GM18505 (cell line): ENCODE results near the gene SP7.
A peak's percentile ranks its signal among the peaks of the same experiment; 100 is the strongest.
"Not testable (repeated sequence)": the region's sequence is repeated elsewhere in the genome, so short reads cannot be mapped to it uniquely, and the experiment has no call there.

ENCODE experiments used
- ATAC-seq: cut with Tn5 transposase; IDR thresholded peaks from one replicate; pipeline ENCODE4 v1.9.1; 2021; ENCODE audit not compliant: unreplicated experiment
- POLR2A ChIP-seq: IDR thresholded peaks from 4 replicates; pipeline ENCODE4 v1.6.1; 2011; ENCODE audit warnings: borderline replicate concordance; ENCODE audit not compliant: insufficient read depth, insufficient read length; ENCODE audit errors: extremely low read depth

SP7 gene

DNA sequence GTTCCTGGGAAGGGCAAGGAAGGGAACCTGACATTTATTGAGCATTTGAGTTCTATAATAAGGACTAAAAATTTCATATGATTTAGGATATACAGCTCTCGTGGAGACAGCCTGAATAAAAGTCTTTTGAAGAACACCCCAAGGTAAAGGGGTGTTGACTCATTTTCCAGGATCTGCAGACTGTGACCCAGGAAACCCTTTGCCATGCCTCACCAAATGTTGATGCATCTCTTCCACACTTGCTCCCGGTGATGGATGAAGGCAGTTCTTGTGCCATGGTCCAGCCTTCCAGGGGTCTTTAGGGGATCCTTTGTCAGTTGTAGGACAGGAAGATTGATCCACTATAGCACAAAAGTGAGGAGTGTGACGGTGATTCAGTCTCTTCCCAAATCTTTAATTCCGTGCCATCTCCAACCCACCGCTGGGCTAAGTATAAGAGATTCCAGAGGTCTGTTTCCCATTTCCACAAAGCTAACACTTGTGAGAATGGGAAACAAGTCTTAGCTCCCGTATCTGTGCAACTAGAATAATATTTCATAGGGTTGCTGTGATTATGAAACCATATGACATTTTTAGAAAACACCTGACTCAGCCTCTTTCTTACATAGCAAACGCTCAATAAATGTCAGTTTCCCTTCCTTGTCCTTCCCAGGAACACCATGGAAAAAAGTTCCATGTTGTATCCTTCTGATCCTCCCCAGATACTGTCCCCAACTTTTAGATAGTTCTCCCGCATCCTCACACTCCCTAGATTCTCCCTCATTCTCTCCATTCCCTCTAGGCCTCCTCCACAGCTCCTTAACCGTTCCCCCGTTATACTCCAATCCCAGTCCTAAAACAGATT, 15.6 kb downstream of the SP7 start:
- no peak for ATAC-seq
- no peak for TF ChIP-seq POLR2A

DNA sequence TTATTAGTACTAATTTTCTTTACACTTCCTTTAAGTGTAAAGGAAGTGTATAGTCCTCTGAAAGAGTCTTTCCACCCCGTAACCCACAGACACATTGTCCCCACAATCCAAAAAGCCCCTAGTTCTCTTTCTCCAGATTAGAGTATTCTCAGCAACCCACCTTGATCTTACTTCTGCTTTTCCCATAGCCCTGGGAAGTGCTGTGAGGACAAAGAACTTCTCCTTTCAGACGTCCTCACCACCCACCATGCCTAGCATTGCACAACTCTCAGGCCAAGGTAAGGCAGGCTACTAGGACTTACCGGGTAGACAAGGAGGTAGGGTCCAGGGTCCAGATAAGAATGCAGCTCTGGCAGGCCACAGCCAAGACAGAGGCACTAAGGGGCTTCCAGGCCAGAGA, 22.2 kb downstream of the SP7 start:
- ATAC-seq: no peak

DNA sequence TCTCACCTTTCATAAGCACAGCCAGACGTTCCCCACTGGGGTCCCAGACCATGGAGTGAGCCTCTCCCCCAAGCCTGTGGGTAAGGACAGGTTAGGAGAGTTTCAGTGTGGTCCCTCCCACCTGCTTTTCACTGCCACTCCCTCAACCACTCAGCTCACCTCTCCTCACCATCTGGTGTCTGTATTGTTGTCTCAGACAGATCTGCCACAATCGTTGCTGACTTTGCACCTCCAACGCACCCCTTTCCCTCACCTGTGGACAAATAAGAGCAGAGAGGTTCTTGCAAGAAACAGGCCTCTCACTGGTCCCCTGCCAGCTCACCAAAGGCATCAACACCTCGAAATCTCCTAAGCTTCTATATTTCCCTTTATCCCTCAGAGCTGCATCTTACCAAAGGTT, 27.9 kb downstream of the SP7 start:
- no peak for ATAC-seq
- no peak for TF ChIP-seq POLR2A

More for the DNA sequence above, 22.2 kb downstream of the SP7 start:
- no peak for TF ChIP-seq POLR2A

DNA sequence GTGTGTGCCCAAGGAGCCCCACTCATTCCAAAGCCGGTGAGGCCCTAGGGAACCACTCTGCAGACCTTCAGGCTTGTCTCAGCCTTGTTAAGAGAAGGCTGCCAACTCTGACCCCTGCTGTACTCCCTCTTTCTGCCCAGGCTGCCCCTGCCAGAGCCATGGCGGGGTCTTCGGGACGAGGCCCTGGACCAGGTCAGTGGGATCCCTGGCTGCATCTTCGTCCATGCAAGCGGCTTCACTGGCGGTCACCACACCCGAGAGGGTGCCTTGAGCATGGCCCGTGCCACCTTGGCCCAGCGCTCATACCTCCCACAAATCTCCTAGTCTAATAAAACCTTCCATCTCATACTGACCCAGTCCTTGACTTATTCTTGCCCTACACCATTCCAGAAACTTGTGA, 29.3 kb downstream of the SP7 start:
- TF ChIP-seq POLR2A: no peak
- ATAC-seq: no peak

DNA sequence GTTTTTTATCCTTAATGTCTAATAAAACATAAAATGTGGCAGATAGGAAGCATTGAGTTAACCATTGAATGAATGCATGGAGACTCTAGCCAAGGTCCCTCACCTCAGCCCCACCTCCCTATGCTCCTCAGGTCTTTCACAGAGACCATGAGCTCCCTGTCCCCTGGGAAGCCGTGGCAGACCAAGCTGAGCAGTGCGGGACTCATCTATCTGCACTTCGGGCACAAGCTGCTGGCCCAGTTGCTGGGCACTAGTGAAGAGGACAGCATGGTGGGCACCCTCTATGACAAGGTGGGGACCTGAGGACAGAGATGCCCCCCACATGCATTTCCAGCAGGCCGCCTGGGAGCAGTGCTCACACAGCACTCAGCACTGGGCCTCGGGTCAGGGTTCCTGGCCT, 33.3 kb downstream of the SP7 start:
- no peak for ATAC-seq
- TF ChIP-seq POLR2A: no peak

DNA sequence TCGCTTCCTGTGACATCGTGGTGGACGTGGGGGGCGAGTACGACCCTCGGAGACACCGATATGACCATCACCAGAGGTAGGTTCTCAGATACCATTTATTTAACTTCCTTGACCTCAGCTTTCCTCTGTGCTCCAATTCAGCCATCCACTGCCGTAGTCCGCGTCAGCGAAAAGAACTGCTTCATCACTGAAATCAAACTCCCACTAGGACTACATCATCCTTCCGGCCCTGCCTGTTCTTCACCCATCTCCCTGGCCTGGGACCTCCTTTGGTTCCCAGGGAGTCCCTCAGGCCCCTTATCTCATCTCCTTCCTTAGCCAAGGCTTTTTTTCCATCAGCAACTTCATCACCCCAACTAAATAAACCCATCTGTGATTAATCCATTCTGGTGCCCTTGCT, 36.0 kb downstream of the SP7 start:
- no peak for ATAC-seq
- no peak for TF ChIP-seq POLR2A

DNA sequence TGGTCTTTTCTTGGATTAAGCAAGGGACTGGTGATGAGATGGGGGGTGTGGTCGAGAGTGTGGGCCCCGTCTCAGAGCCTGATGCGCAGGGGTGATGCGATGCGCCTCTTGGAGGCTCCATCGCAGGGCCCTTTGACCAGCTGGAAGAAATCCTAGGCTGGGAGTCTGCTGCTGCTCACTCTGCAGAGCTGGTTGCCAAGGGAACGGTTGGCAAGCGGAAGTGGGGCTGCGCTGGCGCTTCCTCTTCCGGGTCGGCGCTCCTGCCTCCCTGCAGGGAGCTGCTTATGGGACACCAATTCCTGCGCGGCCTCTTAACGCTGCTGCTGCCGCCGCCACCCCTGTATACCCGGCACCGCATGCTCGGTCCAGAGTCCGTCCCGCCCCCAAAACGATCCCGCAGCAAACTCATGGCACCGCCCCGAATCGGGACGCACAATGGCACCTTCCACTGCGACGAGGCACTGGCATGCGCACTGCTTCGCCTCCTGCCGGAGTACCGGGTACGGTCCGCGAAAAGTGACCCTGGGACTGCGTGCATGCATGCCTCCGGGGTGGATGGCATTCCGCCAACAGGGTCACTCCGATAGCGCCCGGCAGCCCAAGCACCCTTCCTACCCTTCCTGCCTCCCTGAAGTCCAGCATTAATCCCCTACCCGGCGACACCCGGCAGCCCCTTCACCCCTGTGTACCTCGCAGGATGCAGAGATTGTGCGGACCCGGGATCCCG, 36.5 kb downstream of the SP7 start, which contains the start of gene MYG1:
Gene MYG1, plus strand, starts transcription at position 242 of the 727 bp plus-strand sequence. Its CDS starts 43 bp downstream, at position 285.
- peak; percentile 85 for TF ChIP-seq POLR2A
- peak; percentile 61 for ATAC-seq

DNA sequence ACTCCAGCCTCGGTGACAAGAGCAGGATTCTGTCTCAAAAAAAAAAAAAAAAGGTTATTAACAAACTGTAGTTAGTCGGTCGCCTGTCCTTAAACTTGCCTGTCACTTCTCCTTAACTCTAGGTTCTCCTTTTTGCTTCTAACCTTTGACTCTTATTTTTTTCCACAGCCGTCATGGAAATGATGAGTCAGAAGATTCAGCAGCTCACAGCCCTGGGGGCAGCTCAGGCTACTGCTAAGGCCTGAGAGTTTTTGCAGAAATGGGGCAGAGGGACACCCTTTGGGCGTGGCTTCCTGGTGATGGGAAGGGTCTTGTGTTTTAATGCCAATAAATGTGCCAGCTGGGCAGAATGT, 37.1 kb downstream of the SP7 start:
- TF ChIP-seq POLR2A: no peak
- ATAC-seq: no peak

DNA sequence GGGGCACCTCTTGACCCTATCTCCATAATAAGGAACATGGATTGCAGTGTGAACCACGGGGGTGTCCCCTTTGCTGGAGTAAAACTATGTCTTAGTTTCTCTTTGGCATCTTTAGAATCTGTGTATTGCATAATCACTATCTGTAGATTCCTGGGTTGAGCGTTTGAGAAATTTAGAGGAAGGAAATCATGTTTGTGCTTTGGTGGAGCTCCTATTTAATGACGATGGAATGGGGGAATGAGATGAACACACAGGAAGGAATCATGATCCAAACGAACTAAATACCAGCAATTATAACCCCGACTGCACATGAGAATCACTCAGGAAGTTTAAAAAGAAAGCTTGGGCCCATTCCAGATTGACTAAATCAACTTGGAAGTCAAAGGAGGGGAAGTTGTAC, 38.0 kb downstream of the SP7 start:
- TF ChIP-seq POLR2A: no peak
- ATAC-seq: no peak

DNA sequence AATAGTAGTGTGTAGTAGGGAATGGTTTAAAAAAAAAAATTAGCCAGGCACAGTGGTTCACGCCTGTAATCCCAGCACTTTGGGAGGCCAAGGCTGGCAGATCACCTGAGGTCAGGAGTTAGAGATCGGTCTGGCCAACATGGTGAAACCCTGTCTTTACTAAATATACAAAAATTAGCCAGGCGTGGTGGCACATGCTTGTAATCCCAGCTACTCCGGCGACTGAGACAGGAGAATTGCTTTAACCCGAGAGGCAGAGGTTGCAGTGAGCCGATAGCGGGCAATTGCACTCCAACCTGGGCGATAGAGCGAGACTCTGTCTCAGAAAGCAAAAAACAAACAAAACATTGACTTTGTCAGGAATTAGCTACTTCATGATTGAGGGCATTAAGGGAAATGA, 39.0 kb downstream of the SP7 start:
- ATAC-seq: not testable (repeated sequence)

DNA sequence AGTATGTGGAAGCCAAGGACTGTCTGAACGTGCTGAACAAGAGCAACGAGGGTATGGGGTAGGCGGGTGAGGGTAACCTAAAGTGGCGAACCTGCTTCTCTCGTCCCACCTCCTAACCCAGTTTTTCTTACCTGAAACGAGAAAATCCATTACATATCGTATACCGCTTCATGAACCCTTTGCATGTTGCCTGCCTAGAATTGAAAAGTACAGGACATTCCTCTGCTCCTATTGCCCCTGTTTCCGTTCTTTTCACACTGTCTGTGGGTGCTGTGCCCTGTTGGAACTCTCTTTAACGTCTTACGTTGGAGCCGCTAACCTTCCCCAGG, 40.3 kb downstream of the SP7 start:
- ATAC-seq: no peak
- TF ChIP-seq POLR2A: no peak

DNA sequence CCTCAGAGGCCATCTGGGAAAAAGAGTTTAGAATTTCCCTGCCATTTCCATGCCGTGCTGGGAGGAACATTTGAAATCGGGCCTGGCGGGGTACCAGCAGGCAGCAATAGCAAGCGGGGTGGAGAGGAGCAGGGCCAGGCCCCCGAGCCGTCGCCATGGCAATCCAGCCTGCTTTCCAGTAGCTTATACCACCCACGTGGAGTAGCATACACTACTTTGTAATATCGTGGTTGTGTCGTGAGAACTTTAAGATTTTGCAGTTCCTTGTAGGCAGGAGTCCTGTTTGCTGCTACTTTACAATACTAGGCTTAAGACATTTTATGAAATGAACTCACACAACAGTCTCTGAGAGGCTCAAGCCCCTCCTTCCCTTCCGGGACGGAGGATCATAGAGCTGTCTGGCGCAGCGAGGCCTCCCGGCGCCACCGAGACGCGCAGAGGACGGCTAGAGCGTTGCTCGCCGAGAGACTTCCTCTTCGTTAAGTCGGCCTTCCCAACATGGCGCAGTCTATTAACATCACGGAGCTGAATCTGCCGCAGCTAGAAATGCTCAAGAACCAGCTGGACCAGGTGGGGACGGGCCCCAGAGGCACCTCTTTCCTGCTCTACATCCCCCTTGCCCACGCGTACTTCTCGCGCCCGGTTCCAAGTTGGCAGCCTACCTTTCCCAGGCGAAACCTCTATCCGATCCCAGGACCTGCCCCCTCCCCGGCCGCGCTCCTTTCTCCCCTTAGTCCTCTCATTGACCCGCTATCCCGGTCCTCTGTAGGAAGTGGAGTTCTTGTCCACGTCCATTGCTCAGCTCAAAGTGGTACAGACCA, 40.9 kb downstream of the SP7 start, which contains the start of gene PFDN5:
Gene PFDN5, plus strand, starts transcription at position 473 of the 821 bp plus-strand sequence. Its CDS starts 26 bp downstream, at position 499.
- peak; percentile 80 for ATAC-seq

DNA sequence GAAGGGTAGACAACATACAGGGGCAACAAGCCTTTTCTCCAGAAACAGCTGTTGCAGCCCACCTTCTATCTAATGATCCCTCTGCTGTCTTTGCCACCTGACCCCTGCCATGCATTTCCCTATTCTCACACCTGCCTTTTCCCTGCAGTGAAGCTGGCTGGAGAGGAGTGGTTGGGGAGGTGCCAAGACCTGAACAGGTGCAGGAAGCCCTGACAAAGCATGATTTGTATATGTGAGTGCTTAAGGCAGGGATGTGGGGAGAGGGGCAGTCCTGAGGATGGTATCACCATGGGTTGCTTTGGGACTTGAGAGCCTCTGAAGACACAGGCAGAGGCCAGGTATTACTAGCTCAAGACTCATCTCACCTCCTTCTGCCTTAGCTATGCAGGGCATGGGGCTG, 43.7 kb downstream of the SP7 start:
- no peak for ATAC-seq
- TF ChIP-seq POLR2A: no peak

More for the DNA sequence above, 40.9 kb downstream of the SP7 start, which contains the start of gene PFDN5:
- peak; percentile 89 for TF ChIP-seq POLR2A
